Activated CD4-positive, alpha-beta T cell treated with anti-CD3 and anti-CD28 coated beads, Interleukin-2, amount 50 U/mL, for 24 hours (primary cell): ENCODE data around the gene PMM2.

Experiments
- DNase-seq, 2 donors: peaks; one replicate each; pipeline ENCODE4 v3.0.0-alpha.2; 2020; ENCODE audit warnings: low read depth in 1 of 2, low spot score in 1 of 2

The PMM2 gene

DNA sequence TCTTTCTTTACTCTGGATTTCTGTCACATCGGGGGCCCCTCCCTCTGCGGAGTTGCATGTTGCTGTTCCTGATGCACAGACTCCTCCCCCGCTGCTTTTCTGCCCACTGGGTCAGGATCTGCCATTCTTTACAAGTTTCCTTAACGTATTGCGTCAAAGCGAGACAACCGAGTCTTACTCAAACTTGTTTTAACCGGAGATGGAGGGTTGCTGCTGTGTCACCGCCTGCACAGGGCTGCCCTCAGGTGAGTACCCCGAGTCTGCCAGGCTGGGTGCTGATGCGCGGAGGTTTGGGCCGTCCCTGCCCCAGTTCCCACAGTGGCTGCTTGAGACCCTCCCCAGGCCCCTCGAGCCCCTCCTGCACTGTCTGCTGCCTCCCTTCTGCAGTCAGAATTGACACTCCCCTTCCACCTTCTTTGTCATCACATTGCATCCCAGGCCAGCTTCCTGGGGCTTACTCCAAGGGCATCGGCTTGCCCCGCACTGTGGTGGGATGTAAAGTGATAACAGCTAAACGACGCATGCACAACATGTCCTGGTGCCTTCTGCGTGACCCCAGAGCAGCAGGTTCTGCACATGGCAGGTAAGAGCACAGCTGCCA lies 51.9 kb downstream of the PMM2 start:
- DNase-seq = no peak

- DNase-seq = no peak
These were observed 52.7 kb downstream of the PMM2 start for GRCh38 chr16:8850279-8850885.

- DNase-seq = no peak
These were observed 54.2 kb downstream of the PMM2 start for GRCh38 chr16:8851761-8852403.

DNA sequence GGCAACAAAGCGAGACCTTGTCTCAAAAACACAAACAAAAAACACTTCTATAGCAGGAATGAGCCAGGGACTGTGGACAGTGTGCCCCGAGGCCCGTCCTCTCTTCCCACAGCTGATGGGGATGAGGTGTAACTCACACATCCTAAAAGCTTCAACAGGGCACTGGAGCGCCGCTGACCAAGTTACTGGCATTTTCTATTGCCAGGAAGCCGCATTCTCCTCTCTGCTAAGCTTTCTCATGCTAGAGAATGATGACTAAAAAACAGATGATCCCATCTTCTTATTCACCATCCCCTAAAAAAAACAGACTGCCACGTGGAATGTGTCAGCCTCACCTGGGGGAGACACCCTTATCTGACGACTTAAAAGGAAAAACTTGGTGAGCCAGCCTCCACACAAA lies 54.9 kb downstream of the PMM2 start:
- DNase-seq = no peak

GRCh38 chr16:8853150-8853549 lies 55.5 kb downstream of the PMM2 start:
- DNase-seq = no peak

DNA sequence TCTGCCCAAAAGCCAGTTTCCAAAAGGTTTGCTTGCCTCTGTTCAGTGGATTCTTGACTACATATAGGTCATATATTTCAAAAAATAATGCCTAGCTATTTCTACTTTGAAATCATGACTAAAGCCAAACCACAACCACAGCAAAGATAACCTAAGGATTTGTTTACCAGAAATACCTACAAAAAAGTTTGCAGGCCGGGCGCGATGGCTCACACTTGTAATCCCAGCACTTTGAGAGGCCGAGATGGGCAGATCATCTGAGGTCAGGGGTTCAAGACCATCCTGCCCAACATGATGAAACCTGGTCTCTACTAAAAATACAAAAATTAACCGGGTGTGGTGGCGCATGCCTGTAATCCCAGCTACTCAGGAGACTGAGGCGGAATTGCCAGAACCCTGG lies 56.0 kb downstream of the PMM2 start:
- DNase-seq = no peak

- no peak for DNase-seq
These were observed 56.8 kb downstream of the PMM2 start for GRCh38 chr16:8854298-8854948.

DNA sequence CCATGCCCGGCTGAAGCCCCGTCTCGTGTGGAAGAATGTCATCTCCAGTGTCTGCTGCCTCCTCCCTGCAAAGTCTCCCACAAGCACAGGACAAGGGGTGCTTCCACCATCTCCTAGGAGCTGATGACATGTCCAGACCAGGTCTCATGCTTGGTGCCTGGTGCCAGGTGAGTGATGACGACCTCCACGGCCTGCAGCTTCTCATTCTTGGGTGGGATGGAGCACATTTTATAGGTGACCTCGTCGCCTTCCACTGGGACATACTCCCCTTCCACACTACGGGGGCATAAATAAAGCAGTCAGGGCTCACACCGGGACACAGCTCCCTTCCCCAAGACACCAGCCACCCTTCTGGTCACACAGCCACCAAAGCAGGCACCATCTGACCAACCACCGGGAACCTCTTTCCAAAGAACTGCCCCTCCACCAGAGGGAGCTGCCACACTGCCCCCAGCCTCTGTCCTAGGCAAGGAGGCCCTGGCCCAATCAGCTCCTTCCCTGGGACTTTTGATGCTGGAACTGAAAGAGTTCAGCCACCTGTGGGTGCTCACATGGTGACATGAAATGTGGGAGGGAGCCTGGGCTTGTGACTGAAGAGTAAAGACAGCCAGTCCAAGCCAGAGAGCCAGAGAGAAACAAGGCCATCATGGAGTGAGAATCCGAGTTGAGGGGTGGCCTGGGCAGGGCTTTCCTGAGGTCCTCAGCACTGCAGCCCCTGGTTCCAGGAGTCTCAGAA lies 57.6 kb downstream of the PMM2 start:
- DNase-seq = no peak

DNA sequence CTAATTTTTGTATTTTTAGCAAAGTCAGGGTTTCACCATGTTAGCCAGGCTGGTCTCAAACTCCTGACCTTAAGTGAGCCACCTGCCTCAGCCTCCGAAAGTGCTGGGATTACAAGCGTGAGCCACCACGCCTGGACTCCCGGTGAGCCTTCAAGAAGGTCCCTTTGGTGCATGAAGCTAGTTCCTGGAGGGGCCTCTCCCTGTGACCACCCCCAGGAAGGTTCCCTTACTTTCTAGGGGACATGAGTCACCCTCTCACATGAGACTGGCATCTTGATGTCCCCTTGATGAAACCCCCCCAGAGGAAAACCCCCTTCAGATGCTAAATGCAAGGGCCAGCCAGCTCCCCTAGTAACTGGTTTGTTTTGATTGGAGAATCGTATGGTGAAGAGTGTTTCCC lies 58.3 kb downstream of the PMM2 start:
- DNase-seq = no peak

DNA sequence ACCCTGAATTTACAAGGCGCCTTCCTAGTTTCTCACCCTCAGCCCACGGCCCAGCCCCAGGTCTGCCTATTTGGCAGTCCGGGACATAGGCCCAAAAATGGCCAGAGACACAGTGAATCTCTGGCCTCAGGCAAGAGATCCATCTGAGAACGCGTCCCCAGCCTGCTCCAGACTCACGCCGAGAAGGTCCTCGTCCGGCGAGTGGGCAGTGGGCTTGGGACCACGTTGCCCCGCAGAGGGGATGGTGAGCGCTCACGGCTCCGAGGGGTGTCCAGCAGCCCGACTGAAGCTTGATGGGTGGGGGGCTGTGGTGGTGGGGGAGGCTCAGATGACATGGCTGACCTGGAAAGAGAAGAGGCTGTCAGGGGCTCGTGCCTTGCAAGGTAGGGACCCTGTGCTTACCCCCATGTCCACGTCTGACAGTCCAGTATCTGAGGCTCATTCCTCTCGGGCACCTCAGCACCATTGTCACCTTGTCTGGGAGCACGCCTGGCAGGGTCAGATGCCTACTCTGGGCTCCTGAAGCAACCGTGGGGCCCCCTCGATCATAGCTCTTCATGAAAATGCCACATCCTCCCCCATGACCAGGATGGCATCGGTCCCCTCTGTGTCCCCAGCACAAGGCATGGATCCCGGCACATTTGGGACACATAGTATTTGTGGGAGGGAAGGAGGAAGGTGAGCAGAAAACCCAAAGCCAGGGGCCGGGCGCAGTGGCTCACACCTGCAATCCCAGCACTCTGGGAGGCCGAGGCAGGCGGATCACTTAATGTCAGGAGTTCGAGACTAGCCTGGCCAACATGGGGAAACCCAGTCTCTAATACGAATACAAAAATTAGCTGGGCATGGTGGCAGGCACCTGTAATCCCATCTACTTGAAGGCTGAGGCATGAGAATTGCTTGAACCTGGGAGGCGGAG lies 61.6 kb downstream of the PMM2 start:
- DNase-seq = no peak

- no peak for DNase-seq
These were observed 62.6 kb downstream of the PMM2 start for GRCh38 chr16:8859913-8860881.

DNA sequence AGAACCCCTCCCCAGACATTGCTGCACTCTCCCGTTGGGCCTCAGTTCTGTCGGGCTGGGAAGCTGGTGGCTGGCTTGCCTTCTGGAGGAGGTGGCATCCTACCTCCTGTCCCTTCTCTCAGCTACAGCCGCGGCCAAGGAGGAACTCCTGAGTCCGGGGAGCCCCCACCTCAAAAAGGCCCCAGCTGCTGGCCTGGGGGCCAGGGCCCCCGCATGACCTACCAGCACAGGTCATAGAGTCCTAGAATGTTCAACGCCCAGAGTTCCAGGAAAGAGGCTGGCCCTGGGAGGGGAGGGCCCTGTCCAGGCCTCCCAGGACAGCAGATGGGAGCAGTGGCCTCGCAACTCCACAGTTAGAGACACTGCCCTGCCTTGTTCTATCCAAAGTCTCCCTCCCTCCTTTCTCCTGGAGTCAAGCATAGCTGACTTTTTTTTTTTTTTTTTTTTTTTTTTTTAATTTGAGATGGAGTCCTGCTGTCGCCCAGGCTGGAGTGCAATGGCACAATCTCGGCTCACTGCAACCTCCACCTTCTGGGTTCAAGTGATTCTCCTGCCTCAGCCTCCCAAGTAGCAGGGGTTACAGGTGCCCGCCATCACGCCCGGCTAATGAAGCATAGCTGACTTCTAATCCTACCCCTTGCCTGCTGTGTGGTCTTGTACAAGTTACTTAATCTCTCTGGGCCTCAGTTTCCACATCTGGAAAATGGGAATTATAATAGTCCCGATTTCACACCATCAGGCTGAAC lies 64.1 kb downstream of the PMM2 start:
- DNase-seq = no peak

- DNase-seq = no peak
These were observed 64.9 kb downstream of the PMM2 start for GRCh38 chr16:8862309-8863130.

DNA sequence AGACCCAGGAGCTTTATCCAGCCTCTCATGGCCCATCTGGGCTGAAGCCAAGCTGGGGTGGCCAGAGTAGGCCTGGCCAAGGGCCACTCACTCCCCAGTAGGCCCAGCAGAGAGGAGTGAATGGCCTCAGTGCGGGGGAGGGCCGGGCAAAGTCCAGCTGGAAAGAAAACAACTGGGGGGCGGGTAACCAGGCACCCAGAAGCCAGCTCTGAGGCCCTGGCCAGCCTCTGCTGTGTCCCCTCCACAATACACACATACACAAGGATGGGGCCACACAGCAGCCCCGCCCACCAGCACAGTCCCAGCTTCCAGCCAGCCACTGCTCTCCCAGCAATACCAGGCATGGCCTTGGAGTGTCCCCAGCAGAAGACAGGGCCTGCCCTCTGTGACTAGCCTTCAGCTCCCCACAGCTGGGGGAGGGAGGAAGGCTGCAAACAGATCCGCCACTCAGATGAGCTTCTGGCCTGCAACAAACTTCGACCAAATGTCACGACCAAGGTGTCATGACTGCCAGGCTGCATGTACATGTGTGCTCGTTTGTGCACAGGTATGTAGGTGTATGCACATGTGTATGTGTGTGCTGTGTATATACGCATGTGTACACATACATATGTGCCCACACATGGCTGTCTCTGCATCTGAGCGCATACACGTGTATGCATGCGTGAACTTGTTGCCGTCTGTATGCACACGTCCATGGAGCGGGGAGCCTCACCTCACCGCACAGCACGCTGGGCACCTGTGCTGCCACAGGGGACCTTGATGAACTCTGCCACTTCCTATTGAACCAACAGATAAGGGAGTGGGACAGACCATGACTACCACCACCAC lies 66.2 kb downstream of the PMM2 start:
- no peak for DNase-seq

- no peak for DNase-seq
These were observed 67.0 kb downstream of the PMM2 start for GRCh38 chr16:8864480-8865110.

DNA sequence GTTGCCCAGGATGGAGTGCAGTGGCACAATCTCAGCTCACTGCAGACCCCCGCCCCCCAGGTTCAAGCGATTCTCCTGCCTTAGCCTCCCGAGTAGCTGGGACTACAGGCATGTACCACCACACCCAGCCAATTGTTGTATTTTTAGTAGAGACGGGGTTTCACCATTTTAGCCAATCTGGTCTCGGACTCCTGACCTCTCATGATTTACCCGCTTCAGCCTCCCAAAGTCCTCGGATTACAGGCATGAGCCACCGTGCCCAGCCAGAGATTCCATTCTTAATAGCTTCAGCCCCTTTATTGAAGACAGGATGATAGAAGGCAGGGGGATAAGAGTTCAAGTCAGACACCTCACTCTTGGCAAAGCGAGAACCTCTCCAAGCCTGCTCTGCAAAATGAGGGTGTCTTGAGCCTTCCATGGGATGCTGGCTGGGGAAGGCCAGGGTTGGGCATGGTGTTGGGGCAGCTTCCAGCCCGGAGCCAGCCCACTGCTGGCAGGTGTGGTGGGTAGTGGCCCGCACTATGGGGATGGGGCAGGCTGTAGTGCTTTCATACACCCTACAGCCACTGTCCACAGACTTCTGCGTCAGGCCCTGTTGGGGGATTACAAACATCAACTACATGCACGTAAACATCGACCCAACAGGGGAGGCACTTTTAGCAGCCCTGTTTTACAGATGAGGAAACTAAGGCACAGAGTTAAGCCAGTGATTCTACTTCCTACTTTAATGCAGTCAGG lies 67.7 kb downstream of the PMM2 start:
- DNase-seq = no peak
